HG03342 (cell line): ENCODE measurements around the gene NECTIN2.
"Not testable (repeated sequence)": the region's sequence is repeated elsewhere in the genome, so short reads cannot be mapped to it uniquely, and the experiment has no call there.

ENCODE experiments used
- ATAC-seq: cut with Tn5 transposase; IDR thresholded peaks from one replicate; pipeline ENCODE4 v1.9.1; 2021; ENCODE audit warnings: mild to moderate bottlenecking, moderate library complexity; ENCODE audit not compliant: unreplicated experiment

The NECTIN2 gene

GRCh38 chr19:44848812-44849447 is 2.8 kb downstream of the NECTIN2 start:
- no peak for ATAC-seq

DNA sequence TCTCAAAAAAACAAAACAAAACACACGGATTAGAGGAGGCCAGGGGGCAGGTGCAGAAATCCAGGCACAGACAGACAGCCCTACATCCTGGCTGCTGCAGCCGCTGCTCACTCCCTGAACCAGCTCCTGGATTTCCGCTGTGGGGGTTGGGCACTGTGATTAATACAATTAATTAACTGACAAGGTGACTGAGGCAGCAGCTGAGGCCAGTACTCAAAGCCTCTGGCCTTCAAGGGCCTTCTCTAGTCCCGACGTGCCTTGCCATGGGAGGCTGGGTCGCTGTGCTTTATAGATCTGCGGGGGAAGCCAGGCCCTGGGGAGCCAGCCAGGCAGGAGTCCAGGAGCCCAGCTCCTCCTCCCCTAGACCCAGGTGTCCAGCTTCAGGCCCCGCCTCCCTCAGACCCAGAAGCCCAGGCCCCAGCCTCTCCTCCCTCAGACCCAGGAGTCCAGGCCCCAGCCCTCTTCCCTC is 4.6 kb downstream of the NECTIN2 start:
- no peak for ATAC-seq

- no peak for ATAC-seq
Measured at GRCh38 chr19:44851427-44851826, 5.3 kb downstream of the NECTIN2 start.

- no peak for ATAC-seq
Measured at GRCh38 chr19:44855606-44856005, 9.5 kb downstream of the NECTIN2 start.

- no peak for ATAC-seq
Measured at GRCh38 chr19:44856421-44857083, 10.5 kb downstream of the NECTIN2 start.

DNA sequence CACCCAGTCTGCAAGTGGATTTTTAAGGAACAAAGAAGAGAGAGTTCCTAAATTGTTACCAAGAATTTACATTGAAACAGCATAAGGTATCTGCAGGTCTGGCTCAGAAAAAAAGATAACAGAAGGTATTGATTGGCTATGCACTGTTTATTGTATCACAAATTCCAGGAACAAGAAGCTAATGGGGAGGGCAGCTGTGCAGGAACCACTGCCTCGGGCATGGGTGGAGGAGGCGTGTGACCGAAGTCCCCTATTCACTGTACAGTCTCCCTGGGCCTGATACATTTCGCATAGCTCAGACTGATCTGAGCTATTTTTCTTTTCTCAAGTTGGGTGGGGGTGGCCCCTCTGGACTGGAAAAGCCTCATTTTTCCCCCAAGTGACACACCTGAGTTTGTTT is 11.7 kb downstream of the NECTIN2 start:
- no peak for ATAC-seq

- not testable (repeated sequence) for ATAC-seq
Measured at GRCh38 chr19:44861576-44861975, 15.5 kb downstream of the NECTIN2 start.

- ATAC-seq: no peak
Measured at GRCh38 chr19:44863990-44864389, 17.9 kb downstream of the NECTIN2 start.

- no peak for ATAC-seq
Measured at GRCh38 chr19:44865196-44865767, 19.2 kb downstream of the NECTIN2 start.

- no peak for ATAC-seq
Measured at GRCh38 chr19:44866664-44867063, 20.6 kb downstream of the NECTIN2 start.

- ATAC-seq: no peak
Measured at GRCh38 chr19:44867578-44867977, 21.5 kb downstream of the NECTIN2 start.

- no peak for ATAC-seq
Measured at GRCh38 chr19:44869733-44870470, 23.8 kb downstream of the NECTIN2 start.

DNA sequence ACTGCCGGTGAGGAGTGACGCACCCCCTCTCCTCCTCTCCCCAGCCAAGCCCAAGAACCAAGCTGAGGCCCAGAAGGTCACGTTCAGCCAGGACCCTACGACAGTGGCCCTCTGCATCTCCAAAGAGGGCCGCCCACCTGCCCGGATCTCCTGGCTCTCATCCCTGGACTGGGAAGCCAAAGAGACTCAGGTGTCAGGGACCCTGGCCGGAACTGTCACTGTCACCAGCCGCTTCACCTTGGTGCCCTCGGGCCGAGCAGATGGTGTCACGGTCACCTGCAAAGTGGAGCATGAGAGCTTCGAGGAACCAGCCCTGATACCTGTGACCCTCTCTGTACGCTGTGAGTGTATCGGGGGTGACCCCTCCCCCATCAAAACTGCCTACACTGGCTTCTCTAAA is 25.7 kb downstream of the NECTIN2 start:
- no peak for ATAC-seq

GRCh38 chr19:44872661-44873060 is 26.6 kb downstream of the NECTIN2 start:
- ATAC-seq: no peak

GRCh38 chr19:44874317-44874716 is 28.2 kb downstream of the NECTIN2 start:
- no peak for ATAC-seq

- ATAC-seq: no peak
Measured at GRCh38 chr19:44875666-44876451, 29.8 kb downstream of the NECTIN2 start.

DNA sequence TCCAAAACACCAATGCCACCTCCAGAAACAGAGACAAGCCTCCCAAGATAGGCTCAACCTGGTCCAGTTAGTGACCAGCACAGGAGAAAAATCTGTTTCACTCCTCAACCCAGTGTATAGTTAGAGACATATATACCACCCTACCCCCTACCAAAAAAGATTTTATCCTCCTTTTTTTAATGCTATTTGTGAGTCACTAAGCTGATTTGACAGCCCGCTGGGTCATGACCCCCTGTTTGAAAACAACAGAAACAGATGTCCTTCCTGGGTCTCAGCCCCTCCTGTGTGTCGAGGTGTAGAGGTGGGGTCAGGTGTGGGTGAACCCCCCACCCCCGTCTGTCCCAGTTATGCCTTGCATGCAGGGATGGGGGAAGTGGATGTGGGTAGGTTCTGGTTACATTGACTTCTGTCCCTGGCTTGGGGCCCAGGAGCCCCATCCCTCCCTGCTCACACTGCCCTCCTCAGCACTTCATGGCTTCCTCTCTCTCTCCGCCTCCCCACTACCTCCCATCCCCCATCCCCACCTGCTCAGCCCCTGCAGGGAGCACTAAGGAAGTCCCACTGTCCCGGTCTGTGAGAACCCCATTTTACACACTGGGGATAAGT is 30.9 kb downstream of the NECTIN2 start:
- no peak for ATAC-seq

DNA sequence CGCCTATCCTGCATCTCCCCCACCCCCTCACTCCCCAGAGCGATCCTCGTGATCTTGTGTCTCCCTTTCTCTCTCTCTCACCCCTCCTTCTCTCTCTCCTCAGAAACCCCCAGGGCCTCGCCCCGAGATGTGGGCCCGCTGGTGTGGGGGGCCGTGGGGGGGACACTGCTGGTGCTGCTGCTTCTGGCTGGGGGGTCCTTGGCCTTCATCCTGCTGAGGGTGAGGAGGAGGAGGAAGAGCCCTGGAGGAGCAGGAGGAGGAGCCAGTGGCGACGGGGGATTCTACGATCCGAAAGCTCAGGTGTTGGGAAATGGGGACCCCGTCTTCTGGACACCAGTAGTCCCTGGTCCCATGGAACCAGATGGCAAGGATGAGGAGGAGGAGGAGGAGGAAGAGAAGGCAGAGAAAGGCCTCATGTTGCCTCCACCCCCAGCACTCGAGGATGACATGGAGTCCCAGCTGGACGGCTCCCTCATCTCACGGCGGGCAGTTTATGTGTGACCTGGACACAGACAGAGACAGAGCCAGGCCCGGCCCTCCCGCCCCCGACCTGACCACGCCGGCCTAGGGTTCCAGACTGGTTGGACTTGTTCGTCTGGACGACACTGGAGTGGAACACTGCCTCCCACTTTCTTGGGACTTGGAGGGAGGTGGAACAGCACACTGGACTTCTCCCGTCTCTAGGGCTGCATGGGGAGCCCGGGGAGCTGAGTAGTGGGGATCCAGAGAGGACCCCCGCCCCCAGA is 32.2 kb downstream of the NECTIN2 start:
- ATAC-seq: no peak

- ATAC-seq: no peak
Measured at GRCh38 chr19:44879309-44880065, 33.4 kb downstream of the NECTIN2 start.
